ENCODE measurements around the gene EXPH5. TPM values are rescaled to one million over a fixed set of nuclear protein-coding genes. Genes with fewer than 3 reads are reported as not detected.

The EXPH5 gene
- total RNA-seq, 3 donors from 2014 or later = 0.71 to 1.0 (median 0.79) TPM

DNA sequence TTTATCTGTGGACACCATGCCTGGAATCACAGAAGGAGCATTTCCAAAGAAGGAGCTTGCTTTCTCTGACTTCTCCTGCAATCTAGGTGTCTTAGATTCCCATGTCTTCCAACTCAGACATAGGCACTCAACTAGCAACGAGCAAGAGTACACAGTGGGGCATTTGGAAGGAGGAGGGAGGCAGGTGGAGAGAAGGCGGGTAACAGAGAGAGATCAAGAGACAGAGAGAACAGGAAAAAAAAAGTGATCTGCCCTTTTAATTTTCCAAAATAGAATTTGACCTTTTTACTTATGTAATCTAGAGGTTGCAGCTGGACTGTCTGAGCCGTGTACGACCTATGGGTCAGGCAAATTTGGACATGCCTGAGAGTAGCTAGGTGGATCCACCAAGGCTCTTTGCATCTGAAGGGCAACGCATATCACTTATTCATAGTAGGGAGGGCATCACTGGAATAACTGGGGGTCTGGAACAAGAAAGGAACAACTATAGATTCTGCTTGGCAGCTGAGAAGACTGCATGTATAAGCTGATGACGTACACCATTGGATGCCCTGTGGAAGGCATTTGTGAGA, 58.1 kb downstream of the EXPH5 start:
- DNase-seq = no peak
- Mint-ChIP-seq H3K9me3 (no peaks in the 10 kb centered on the region), H3K36me3 (ENCODE audit: insufficient read depth) (peaks cover 2% of the 10 kb centered on the region), H3K4me1 (ENCODE audit: low read depth) (no peaks in the 10 kb centered on the region), H3K4me3 (no peak overlapping the region), H3K27me3 (ENCODE audit: low read depth) (no peaks in the 10 kb centered on the region)
- ATAC-seq = no peak

DNA sequence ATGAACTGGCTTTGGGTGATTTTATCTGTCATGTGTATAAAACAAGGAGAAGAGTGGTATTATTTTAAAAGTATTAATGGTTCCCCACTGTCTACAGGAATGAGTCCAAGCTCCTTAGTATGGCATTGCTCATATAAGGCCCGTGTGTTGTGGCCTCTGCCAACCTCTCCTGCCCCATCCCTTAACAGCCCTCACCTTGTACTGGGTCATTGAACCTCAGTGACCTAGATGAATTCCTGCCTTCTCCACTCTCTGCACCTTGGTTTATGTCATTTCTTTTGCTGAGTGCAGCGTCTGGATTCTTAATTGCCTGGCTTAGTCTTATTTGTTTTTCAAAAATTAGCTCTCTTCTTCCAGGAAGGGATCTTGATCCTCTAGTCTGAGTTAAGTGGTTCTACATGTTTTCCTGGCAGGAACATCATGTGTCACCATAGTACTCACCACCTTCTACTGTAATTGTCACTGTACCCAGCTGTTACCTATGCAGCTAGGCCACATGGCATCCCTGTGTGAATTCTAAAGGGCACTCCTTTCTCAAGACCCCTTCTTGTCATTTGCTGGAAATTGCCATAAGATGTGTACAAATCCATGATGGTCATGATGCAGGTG, 59.2 kb downstream of the EXPH5 start:
- Mint-ChIP-seq H3K27me3 (ENCODE audit: low read depth) (no peaks in the 10 kb centered on the region), H3K4me3 (no peak overlapping the region), H3K9me3 (no peaks in the 10 kb centered on the region), H3K4me1 (ENCODE audit: low read depth) (no peaks in the 10 kb centered on the region), H3K36me3 (ENCODE audit: insufficient read depth) (peaks cover 2% of the 10 kb centered on the region)
- ATAC-seq = no peak
- no peak for DNase-seq

GRCh38 chr11:108530426-108530825, 63.1 kb downstream of the EXPH5 start:
- Mint-ChIP-seq H3K36me3 (ENCODE audit: insufficient read depth) (peaks cover 2% of the 10 kb centered on the region), H3K4me3 (no peak overlapping the region), H3K4me1 (ENCODE audit: low read depth) (no peaks in the 10 kb centered on the region), H3K9me3 (no peaks in the 10 kb centered on the region), H3K27me3 (ENCODE audit: low read depth) (no peaks in the 10 kb centered on the region)
- no peak for ATAC-seq
- DNase-seq = no peak

GRCh38 chr11:108527382-108527781, 66.2 kb downstream of the EXPH5 start:
- H3K4me1 Mint-ChIP-seq (ENCODE audit: low read depth) = no peaks in the 10 kb centered on the region
- no peaks in the 10 kb centered on the region for H3K36me3 Mint-ChIP-seq (ENCODE audit: insufficient read depth)
- DNase-seq (no peak), ATAC-seq (no peak)
- H3K4me3 Mint-ChIP-seq = no peak overlapping the region
- no peaks in the 10 kb centered on the region for H3K9me3 Mint-ChIP-seq
- H3K27me3 Mint-ChIP-seq (ENCODE audit: low read depth) = no peaks in the 10 kb centered on the region

- H3K4me3 Mint-ChIP-seq = no peak overlapping the region
- no peaks in the 10 kb centered on the region for H3K36me3 Mint-ChIP-seq (ENCODE audit: insufficient read depth)
- no peak for DNase-seq
- H3K9me3 Mint-ChIP-seq = no peaks in the 10 kb centered on the region
- H3K27me3 Mint-ChIP-seq (ENCODE audit: low read depth) = peaks cover 3% of the 10 kb centered on the region
- no peaks in the 10 kb centered on the region for H3K4me1 Mint-ChIP-seq (ENCODE audit: low read depth)
- no peak for ATAC-seq
Observed at GRCh38 chr11:108525161-108525560, 68.4 kb downstream of the EXPH5 start.

GRCh38 chr11:108524422-108524821, 69.1 kb downstream of the EXPH5 start:
- no peak for ATAC-seq
- H3K36me3 Mint-ChIP-seq (ENCODE audit: insufficient read depth) = no peaks in the 10 kb centered on the region
- no peak for DNase-seq
- no peaks in the 10 kb centered on the region for H3K4me1 Mint-ChIP-seq (ENCODE audit: low read depth)
- no peaks in the 10 kb centered on the region for H3K9me3 Mint-ChIP-seq
- no peak overlapping the region for H3K4me3 Mint-ChIP-seq
- peaks cover 3% of the 10 kb centered on the region for H3K27me3 Mint-ChIP-seq (ENCODE audit: low read depth)

DNA sequence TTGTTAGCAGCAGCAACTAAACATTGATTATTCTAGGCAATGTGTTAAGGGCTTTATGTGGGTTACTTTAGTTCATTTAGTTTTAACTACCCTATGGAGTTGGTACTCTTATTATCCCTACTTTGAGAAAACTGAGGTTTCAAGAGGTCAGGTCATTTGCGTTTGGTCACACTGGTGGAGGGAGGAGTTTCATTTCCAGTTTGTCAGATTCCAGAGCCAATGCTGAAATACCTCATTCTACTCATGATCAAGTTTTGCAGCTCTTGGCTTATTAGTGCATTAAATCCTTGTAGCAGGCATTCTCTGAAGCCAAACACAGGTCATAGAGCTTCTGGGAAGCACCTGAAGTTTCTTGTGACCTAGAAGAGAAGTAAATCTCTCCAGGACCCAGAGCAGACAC, 71.2 kb downstream of the EXPH5 start:
- H3K4me3 Mint-ChIP-seq = no peak overlapping the region
- no peaks in the 10 kb centered on the region for H3K4me1 Mint-ChIP-seq (ENCODE audit: low read depth)
- H3K27me3 Mint-ChIP-seq (ENCODE audit: low read depth) = peaks cover 3% of the 10 kb centered on the region
- no peak for ATAC-seq
- DNase-seq = no peak
- H3K36me3 Mint-ChIP-seq (ENCODE audit: insufficient read depth) = no peaks in the 10 kb centered on the region
- no peaks in the 10 kb centered on the region for H3K9me3 Mint-ChIP-seq

DNA sequence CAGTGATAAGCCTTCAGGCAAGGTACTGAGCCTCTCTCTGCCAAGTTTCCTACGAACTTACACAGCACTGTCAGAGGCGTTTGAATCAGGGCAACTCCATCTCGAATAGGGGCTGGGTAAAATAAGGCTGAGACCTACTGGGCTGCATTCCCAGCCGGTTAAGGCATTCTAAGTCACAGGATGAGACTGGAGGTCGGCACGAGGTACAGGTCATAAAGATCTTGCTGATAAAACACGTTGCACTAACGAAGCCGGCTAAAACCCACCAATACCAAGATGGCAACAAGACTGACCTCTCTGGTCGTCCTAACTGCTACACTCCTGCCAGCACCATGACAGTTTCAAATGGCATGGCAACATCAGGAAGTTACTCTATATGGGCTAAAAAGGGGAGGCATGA, 75.0 kb downstream of the EXPH5 start:
- Mint-ChIP-seq H3K27me3 (ENCODE audit: low read depth) (peaks cover 3% of the 10 kb centered on the region), H3K36me3 (ENCODE audit: insufficient read depth) (peaks cover 8% of the 10 kb centered on the region), H3K4me3 (no peak overlapping the region), H3K4me1 (ENCODE audit: low read depth) (no peaks in the 10 kb centered on the region), H3K9me3 (no peaks in the 10 kb centered on the region)
- DNase-seq (no peak), ATAC-seq (no peak)

DNA sequence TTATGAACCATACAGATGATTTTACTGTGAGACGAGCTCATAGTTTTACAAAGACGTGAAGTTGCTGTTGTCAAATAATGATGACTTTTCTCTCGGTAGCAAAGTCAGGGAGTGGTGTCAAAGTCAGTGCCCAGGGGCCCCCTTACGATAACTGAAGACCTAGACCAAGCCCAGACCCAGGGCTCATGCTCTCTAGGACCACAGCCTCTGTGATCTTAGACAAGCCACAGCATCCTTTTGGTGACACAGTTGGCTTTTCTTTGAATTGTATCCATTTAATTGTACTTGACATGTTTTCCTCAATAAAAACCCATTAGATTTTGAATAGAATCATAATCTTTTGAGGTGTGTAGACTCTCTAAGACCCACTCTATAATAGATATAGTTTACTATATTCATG, 77.4 kb downstream of the EXPH5 start:
- DNase-seq (no peak), ATAC-seq (no peak)
- no peaks in the 10 kb centered on the region for H3K9me3 Mint-ChIP-seq
- peaks cover 3% of the 10 kb centered on the region for H3K27me3 Mint-ChIP-seq (ENCODE audit: low read depth)
- peaks cover 8% of the 10 kb centered on the region for H3K36me3 Mint-ChIP-seq (ENCODE audit: insufficient read depth)
- no peaks in the 10 kb centered on the region for H3K4me1 Mint-ChIP-seq (ENCODE audit: low read depth)
- H3K4me3 Mint-ChIP-seq = no peak overlapping the region

DNA sequence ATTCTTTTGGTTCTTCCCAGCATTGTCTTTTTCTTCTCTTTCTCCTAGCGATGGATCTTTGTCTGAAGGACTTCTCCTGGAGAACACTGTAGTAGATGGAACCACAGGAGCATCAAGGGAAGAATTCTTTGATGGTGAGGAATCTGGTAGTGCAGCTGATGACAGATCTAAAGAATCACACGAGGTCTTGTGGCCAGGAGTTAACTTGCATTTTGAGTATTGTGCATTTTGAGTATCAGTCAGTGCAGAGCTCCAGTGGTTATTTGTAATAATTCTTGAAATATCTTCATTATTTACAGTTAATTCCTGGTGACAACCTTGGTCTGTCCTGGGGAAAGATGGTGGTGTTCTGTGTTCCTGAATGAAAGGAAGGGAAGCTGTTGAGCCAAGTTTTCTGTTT, 80.9 kb downstream of the EXPH5 start:
- H3K4me3 Mint-ChIP-seq = no peak overlapping the region
- no peaks in the 10 kb centered on the region for H3K9me3 Mint-ChIP-seq
- peaks cover 8% of the 10 kb centered on the region for H3K36me3 Mint-ChIP-seq (ENCODE audit: insufficient read depth)
- H3K4me1 Mint-ChIP-seq (ENCODE audit: low read depth) = no peaks in the 10 kb centered on the region
- no peak for ATAC-seq
- no peaks in the 10 kb centered on the region for H3K27me3 Mint-ChIP-seq (ENCODE audit: low read depth)
- DNase-seq = no peak

- no peak for ATAC-seq
Observed at GRCh38 chr11:108511851-108512474, 81.6 kb downstream of the EXPH5 start.

DNA sequence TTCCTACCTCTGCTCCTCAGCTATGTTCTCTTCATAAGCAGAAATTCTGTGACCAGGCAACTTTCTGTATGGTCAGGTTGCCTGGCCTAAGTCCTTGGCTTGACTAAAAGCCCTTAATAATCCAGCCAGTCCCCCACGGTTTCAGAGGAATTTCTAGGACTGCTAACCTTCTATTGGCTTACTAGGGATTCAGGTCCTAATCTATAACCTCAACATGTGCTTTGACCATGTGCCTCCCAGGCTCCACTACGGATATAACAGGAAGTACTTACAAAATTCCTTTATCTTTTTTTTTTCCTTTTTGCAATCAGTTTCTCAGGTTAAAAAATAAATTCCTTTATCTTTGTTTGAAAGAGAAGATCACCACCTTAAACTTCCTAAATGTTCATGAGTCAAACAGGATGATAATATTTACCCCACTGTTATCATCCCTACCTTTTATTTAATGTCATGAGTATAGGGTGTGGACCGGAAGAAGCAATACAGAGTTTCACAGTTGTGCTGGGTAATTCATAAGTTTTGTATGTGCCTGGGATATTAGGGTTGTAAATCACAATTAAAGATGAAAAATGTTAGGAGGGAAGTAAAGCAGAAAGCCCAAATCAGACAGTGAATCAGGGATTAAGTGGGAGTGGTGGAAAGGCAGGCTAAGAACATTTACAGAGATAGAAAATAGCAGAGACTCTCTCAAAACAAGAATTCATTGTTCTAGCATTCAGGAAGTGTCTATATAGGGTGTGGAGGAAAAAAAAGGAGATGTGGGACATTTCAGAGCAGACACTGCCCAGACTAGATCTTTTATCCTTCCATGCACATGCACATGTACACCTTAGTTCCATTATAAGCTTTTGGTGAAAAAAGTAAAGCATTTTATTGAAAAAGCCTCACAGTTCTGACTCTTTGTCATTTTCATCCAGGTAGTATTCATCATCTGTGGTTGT, 84.6 kb downstream of the EXPH5 start:
- DNase-seq (no peak), ATAC-seq (no peak)
- H3K27me3 Mint-ChIP-seq (ENCODE audit: low read depth) = no peaks in the 10 kb centered on the region
- no peak overlapping the region for H3K4me3 Mint-ChIP-seq
- H3K9me3 Mint-ChIP-seq = no peaks in the 10 kb centered on the region
- H3K36me3 Mint-ChIP-seq (ENCODE audit: insufficient read depth) = peaks cover 2% of the 10 kb centered on the region
- no peaks in the 10 kb centered on the region for H3K4me1 Mint-ChIP-seq (ENCODE audit: low read depth)

More at GRCh38 chr11:108511851-108512474, 81.6 kb downstream of the EXPH5 start:
- Mint-ChIP-seq H3K9me3 (no peaks in the 10 kb centered on the region), H3K4me3 (no peak overlapping the region), H3K27me3 (ENCODE audit: low read depth) (no peaks in the 10 kb centered on the region), H3K4me1 (ENCODE audit: low read depth) (no peaks in the 10 kb centered on the region), H3K36me3 (ENCODE audit: insufficient read depth) (peaks cover 8% of the 10 kb centered on the region)
- no peak for DNase-seq

DNA sequence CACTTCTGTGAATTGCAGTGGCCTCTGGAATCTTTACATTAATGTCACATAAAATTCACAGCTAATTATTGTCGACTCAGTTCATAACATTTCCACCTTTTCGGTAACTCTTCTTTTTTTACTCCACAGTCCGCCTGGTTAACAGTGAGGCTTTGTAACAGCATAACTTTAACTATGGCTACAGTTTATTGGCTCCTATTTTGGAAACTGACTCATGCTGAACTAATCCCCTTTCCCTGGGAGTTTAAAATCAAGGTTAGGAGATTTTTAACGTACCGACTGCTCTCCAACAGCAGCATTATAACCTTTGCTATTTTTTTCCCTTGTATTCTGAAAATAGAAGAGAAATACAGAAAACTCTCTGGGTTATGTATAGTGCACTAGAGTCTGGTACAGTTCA, 92.2 kb downstream of the EXPH5 start:
- Mint-ChIP-seq H3K9me3 (no peaks in the 10 kb centered on the region), H3K27me3 (ENCODE audit: low read depth) (no peaks in the 10 kb centered on the region), H3K36me3 (ENCODE audit: insufficient read depth) (no peaks in the 10 kb centered on the region), H3K4me3 (no peak overlapping the region), H3K4me1 (ENCODE audit: low read depth) (peaks cover 14% of the 10 kb centered on the region)
- DNase-seq (no peak), ATAC-seq (no peak)

- ATAC-seq = no peak
- H3K9me3 Mint-ChIP-seq = no peaks in the 10 kb centered on the region
- no peaks in the 10 kb centered on the region for H3K36me3 Mint-ChIP-seq (ENCODE audit: insufficient read depth)
- H3K27me3 Mint-ChIP-seq (ENCODE audit: low read depth) = no peaks in the 10 kb centered on the region
- H3K4me1 Mint-ChIP-seq (ENCODE audit: low read depth) = peaks cover 18% of the 10 kb centered on the region
- no peak for DNase-seq
- H3K4me3 Mint-ChIP-seq = no peak overlapping the region
Observed at GRCh38 chr11:108500721-108501120, 92.8 kb downstream of the EXPH5 start.

All from activated T-cell treated with anti-CD3 and anti-CD28 coated beads, Interleukin-2, amount 50 U/mL, for 4 hours (primary cell).